ENCODE data around the gene HIF1A. TPM values are rescaled to one million over a fixed set of nuclear protein-coding genes. Genes with fewer than 3 reads are reported as not detected.

Gene HIF1A
- total and polyA plus RNA-seq, 2 experiments from 2014 or later, result 113 to 242 TPM

GRCh38 chr14:61713724-61714437 lies 18.6 kb downstream of the HIF1A start:
- peaks cover 100% of the 10 kb centered on the region for H3K79me2 ChIP-seq (replicated peaks; ENCODE audit: insufficient read depth)
- DNase-seq (ENCODE audit: low spot score), result no peak
- Mint-ChIP-seq H3K36me3 (ENCODE audit: low read depth) (no peaks in the 10 kb centered on the region), H3K9me3 (no peaks in the 10 kb centered on the region), H3K4me3 (peak overlapping the region; percentile 30; the same call in 1 of the 3 replicates), H3K27ac (no peak overlapping the region), H3K4me1 (peaks cover 61% of the 10 kb centered on the region), H3K27me3 (ENCODE audit: insufficient read depth, low read depth, poor library complexity) (peaks cover 6% of the 10 kb centered on the region)
- TF ChIP-seq STAT1 (IDR thresholded peaks at IDR 0.05; ENCODE audit: unreplicated experiment), result no peak
- no peak for TF ChIP-seq ZNF462 (CRISPR knock-in tag; IDR thresholded peaks at IDR 0.05)
- no peak for TF ChIP-seq EZH2 (IDR thresholded peaks at IDR 0.05; ENCODE audit: low read depth, unreplicated experiment)
- no peak overlapping the region for H2AFZ ChIP-seq
- H3K4me2 ChIP-seq, result peak overlapping the region; percentile 35
- H3F3A ChIP-seq (replicated peaks; ENCODE audit: low read depth), result no peaks in the 10 kb centered on the region
- ATAC-seq, result peak; percentile 75
- H3K4me3 ChIP-seq, result peak overlapping the region; percentile 13; the same call in 1 of the 2 replicates
- no peaks in the 10 kb centered on the region for H3K36me3 ChIP-seq (ENCODE audit: insufficient read depth)
- no peaks in the 10 kb centered on the region for H3K27me3 ChIP-seq (ENCODE audit: insufficient read depth)
- no peaks in the 10 kb centered on the region for H3K9me2 ChIP-seq (ENCODE audit: insufficient read depth)
- no peak overlapping the region for H3K27ac ChIP-seq (ENCODE audit: low read depth)
- peaks cover 73% of the 10 kb centered on the region for H3K4me1 ChIP-seq (ENCODE audit: insufficient read depth)
- H4K20me1 ChIP-seq (replicated peaks; ENCODE audit: insufficient read depth), result peaks cover 81% of the 10 kb centered on the region

DNA sequence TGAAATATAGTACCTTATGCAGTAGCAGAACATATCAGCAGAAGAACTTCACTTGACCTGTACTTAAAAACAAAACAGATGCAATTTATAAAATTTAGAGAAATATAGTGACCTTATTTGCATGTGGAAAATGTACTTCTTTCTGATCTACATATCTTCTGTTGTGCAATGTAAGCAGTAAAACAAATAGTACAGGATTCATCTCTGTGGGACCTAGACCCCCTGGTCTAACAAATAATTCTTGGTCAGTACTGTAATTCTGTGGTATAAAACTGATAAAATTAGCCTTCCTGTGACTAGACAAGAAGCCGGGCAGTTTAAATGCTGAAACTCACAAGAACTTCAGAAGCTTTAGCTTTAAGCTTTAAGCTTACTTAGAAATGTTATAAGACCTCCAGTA lies 21.6 kb downstream of the HIF1A start:
- ATAC-seq, result no peak
- H3K27me3 Mint-ChIP-seq (ENCODE audit: insufficient read depth, low read depth, poor library complexity), result peaks cover 2% of the 10 kb centered on the region
- no peaks in the 10 kb centered on the region for H3K9me2 ChIP-seq (ENCODE audit: insufficient read depth)
- peaks cover 81% of the 10 kb centered on the region for H3K4me1 ChIP-seq (ENCODE audit: insufficient read depth)
- no peak overlapping the region for H3K4me3 ChIP-seq
- H4K20me1 ChIP-seq (replicated peaks; ENCODE audit: insufficient read depth), result peaks cover 72% of the 10 kb centered on the region
- H3K9me3 Mint-ChIP-seq, result no peaks in the 10 kb centered on the region
- H3K4me3 Mint-ChIP-seq, result no peak overlapping the region
- peaks cover 100% of the 10 kb centered on the region for H3K79me2 ChIP-seq (replicated peaks; ENCODE audit: insufficient read depth)
- H3K27ac ChIP-seq (ENCODE audit: low read depth), result 0 out of 2 replicates have a peak overlapping the region, but pooled peaks have one; percentile 9
- H3K4me1 Mint-ChIP-seq, result peaks cover 63% of the 10 kb centered on the region
- no peak overlapping the region for H3K27ac Mint-ChIP-seq
- H3K27me3 ChIP-seq (ENCODE audit: insufficient read depth), result no peaks in the 10 kb centered on the region
- H3K36me3 ChIP-seq (ENCODE audit: insufficient read depth), result peaks cover 8% of the 10 kb centered on the region
- no peaks in the 10 kb centered on the region for H3F3A ChIP-seq (replicated peaks; ENCODE audit: low read depth)
- TF ChIP-seq, protein P1, sequence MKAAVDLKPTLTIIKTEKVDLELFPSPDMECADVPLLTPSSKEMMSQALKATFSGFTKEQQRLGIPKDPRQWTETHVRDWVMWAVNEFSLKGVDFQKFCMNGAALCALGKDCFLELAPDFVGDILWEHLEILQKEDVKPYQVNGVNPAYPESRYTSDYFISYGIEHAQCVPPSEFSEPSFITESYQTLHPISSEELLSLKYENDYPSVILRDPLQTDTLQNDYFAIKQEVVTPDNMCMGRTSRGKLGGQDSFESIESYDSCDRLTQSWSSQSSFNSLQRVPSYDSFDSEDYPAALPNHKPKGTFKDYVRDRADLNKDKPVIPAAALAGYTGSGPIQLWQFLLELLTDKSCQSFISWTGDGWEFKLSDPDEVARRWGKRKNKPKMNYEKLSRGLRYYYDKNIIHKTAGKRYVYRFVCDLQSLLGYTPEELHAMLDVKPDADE (IDR thresholded peaks at IDR 0.05), result no peak
- H3K4me2 ChIP-seq, result peak overlapping the region; percentile 57; the same call in 1 of the 2 replicates
- no peak for DNase-seq (ENCODE audit: low spot score)
- H3K36me3 Mint-ChIP-seq (ENCODE audit: low read depth), result peaks cover 18% of the 10 kb centered on the region
- H2AFZ ChIP-seq, result no peak overlapping the region
